ENCODE measurements around the gene CAMK1D.

GRCh38 chr10:12811826-12812225 is 462.5 kb downstream of the CAMK1D start:
- no peak for TF ChIP-seq CREB5 (CRISPR knock-in tag; IDR thresholded peaks at IDR 0.05; ENCODE audit: low read depth)
- no peak for TF ChIP-seq ESRRG (CRISPR knock-in tag; IDR thresholded peaks at IDR 0.05)
- no peak for TF ChIP-seq ZFP3 (CRISPR knock-in tag; IDR thresholded peaks at IDR 0.05)
- TF ChIP-seq ARNTL (CRISPR knock-in tag; IDR thresholded peaks at IDR 0.05; ENCODE audit: borderline replicate concordance, low read depth) = no peak
- TF ChIP-seq PATZ1 (CRISPR knock-in tag; IDR thresholded peaks at IDR 0.05; ENCODE audit: borderline replicate concordance) = no peak
- TF ChIP-seq, protein P1, sequence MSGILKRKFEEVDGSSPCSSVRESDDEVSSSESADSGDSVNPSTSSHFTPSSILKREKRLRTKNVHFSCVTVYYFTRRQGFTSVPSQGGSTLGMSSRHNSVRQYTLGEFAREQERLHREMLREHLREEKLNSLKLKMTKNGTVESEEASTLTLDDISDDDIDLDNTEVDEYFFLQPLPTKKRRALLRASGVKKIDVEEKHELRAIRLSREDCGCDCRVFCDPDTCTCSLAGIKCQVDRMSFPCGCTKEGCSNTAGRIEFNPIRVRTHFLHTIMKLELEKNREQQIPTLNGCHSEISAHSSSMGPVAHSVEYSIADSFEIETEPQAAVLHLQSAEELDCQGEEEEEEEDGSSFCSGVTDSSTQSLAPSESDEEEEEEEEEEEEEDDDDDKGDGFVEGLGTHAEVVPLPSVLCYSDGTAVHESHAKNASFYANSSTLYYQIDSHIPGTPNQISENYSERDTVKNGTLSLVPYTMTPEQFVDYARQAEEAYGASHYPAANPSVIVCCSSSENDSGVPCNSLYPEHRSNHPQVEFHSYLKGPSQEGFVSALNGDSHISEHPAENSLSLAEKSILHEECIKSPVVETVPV (CRISPR knock-in tag; IDR thresholded peaks at IDR 0.05) = no peak
- no peak for TF ChIP-seq ZC3H10 (CRISPR knock-in tag; IDR thresholded peaks at IDR 0.05)
- TF ChIP-seq RARB (CRISPR knock-in tag; IDR thresholded peaks at IDR 0.05) = no peak

Measured in SK-N-SH treated with all-trans-retinoic acid at 6 μM for 48 hours (cell line).